ENCODE results near the gene PTGER1.

DNA sequence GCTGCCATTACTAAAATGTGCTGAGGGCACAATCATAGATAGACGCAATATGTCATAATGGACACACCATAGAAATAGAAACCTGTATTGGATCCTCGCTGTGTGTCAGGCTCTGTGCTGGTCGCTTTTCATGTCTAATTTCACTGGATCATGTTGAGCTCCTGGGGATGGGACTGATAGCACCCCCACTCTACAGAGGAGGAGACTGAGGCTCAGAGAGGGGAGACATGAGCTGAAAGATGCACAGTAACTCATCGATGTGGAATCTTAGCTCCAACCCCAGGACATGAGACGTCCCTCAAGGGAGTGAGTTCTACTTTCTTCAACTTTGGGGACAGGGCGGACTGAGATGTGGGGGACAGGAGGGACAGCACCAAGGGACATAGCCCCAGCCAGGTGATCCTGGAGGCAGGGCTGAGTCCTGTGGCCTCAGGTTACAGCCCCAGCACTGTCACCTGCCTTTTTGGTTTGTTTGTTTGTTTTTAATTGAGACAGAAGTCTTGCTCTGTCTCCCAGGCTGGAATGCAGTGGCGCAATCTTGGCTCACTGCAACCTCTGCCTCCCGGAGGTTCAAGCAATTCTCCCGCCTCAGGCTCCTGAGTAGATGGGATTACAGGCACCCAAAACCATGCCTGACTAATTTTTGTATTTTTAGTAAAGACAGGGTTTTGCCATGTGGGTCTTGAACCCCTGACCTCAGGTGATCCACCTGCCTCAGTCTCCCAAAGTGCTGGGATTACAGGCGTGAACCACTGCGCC is 27.4 kb upstream of the PTGER1 start:
- TF ChIP-seq, protein P1, sequence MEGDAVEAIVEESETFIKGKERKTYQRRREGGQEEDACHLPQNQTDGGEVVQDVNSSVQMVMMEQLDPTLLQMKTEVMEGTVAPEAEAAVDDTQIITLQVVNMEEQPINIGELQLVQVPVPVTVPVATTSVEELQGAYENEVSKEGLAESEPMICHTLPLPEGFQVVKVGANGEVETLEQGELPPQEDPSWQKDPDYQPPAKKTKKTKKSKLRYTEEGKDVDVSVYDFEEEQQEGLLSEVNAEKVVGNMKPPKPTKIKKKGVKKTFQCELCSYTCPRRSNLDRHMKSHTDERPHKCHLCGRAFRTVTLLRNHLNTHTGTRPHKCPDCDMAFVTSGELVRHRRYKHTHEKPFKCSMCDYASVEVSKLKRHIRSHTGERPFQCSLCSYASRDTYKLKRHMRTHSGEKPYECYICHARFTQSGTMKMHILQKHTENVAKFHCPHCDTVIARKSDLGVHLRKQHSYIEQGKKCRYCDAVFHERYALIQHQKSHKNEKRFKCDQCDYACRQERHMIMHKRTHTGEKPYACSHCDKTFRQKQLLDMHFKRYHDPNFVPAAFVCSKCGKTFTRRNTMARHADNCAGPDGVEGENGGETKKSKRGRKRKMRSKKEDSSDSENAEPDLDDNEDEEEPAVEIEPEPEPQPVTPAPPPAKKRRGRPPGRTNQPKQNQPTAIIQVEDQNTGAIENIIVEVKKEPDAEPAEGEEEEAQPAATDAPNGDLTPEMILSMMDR (conservative IDR thresholded peaks at IDR 0.05; ENCODE audit: low read depth, low read length): no peak
- no peak for TF ChIP-seq EZH2phosphoT487 (IDR thresholded peaks at IDR 0.05; ENCODE audit: borderline replicate concordance, low read length)
- TF ChIP-seq EZH2 (IDR thresholded peaks at IDR 0.05; ENCODE audit: low read length, unreplicated experiment): no peak
